Fibroblast of peridontal ligament (primary cell): ENCODE results near the gene CAPN8.
"Not testable (repeated sequence)": the region's sequence is repeated elsewhere in the genome, so short reads cannot be mapped to it uniquely, and the experiment has no call there.

Source experiments
- DNase-seq: peaks from one replicate; pipeline ENCODE4 v3.0.0-alpha.2; 2010; ENCODE audit errors: extremely low read depth

Gene CAPN8

DNA sequence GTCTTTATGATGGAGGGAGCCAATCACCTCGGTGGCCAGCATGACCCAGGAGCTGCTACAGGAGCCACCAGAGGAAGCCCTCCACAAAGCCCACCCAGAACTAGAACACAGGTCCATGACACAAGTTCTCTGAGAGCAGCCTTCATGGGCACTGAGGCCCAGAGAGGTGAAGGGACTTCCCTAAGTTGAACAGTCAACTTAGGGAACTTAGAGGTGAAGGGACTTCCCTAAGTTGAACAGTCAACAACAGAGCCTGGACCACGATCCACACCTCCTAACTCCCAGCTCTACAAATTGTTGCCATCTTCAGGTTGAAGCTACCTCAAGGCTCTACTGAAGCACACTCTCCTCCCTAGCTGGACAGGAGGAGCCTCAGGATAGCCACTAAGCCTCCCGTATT is 139.5 kb downstream of the CAPN8 start:
- no peak for DNase-seq

DNA sequence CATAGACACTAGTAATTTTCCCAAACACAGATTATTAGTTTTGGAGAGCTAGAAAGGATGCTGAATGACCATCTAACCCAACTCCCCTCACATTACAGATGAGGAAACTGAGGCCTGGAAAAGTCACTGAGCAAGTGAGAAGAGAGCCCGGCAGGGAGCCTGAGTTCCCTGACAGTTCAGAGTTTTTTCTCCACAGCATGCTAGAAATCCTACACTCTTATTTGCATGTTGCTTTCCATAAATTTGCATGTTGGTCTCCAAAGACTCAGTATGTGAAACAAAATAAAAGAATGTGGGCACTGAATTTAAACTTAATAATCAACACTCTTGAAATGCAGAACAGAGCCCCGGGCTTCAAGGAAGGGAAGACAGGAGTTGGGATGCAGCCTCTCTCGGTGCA is 140.0 kb downstream of the CAPN8 start:
- no peak for DNase-seq

DNA sequence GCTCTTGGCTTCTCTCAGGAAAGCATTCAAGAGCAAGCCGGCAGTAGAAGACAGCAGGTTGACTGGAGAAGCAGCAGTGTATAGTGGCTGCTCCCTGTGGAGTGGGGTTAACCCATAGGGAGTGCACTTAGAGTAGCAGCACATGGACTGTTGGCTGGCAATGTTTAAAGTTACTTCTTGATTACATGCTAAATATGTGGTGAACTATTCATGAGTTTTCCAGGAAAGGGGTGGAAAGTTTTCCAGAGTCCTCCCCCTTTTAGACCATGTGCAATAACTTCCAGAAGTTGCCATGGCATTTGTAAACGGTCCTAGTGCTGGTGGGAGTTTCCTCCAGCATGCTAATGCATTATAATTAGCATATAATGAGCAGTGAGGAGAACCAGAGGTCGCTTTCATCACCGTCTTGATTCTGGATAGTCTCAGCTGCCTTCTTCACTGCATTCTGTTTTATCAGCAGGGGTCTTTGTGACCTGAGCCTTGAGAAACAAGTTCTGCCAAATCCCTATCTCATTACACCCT is 140.5 kb downstream of the CAPN8 start:
- peak; percentile 39 for DNase-seq

DNA sequence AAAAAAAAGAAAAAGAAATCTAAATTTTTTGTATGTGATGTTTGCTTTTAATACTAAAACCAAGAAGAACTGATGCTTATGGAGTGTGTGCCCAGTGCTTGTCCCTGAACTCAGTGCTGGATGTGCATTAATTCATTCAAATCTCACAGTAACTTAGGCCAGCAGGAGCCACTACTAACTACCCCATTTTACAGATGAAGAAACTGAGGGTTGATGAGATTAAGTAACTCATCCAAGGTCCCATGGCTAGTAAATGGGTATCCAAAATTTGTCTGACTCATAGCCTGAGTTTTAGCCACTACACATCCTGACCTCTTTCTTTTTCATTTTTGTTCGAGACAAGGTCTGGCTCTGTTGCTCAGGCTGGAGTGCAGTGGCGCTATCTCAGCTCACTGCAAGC is 144.4 kb downstream of the CAPN8 start:
- no peak for DNase-seq

DNA sequence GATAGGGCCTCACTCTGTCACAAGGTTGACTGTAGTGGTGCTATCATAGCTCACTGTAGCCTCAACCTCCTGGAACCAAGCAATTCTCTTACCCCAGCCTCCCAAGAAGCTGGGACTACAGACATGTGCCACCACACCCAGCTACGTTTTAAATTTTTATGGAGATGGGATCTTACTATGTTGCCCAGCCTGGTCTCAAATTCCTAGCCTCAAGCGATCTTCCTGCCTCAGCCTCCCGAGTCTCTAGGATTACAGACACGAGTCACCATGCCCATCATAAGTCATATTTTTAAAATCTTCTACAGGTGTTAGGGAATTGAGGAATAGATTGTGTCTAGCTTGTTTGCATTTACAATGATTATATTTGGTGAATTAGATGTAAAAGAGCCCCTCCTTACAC is 145.3 kb downstream of the CAPN8 start:
- DNase-seq: no peak

DNA sequence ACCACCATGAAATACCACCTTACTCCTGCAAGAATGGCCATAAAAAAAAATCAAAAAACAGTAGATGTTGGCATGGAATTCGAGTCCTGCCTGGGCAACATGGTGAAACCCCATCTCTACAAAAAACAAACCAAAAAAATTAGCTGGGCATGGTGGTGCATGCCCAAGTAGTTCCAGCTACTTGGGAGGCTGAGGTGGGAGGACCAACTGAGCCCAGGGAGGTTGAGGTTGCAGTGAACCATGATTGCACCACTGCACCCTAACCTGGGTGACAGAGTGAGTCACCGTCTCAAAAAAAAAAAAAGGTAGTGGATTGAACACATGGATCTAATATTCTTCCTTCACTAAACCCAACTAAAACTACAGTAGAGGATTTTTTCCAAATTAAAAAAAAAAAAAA is 146.4 kb downstream of the CAPN8 start:
- no peak for DNase-seq

DNA sequence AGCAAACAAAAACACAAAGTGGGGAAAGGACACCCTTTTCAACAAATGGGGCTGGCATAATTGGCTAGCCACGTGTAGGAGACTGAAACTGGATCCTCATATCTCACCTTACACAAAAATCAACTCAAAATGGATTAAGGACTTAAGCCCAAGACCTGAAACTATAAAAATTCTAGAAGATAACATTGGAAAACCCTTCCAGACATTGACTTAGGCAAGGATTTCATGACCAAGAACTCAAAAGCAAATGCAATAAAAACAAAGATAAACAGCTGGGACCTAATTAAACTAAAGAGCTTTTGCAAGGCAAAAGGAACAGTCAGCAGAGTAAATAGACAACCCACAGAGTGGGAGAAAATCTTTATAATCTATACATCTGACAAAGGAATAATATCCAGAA is 146.9 kb downstream of the CAPN8 start:
- not testable (repeated sequence) for DNase-seq

DNA sequence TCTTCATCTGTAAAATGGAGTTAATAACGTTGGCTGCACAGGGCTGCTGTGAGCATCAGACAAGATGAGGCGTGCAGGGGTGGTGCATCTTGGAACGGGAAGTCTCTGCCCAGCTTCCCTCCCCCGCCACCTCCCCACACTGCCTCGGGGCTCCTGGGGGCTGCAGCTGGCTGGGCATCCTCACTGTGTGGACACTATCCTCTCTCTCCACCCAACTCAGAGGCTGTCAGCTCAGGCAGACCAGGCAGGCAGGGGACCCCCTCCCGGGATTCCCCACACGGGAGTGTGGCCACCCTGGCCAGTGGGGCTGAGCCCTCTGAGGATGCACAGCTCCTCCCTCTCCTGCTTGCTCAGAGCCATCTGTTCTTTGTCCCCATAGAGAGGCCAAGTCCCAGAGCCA is 149.6 kb downstream of the CAPN8 start:
- no peak for DNase-seq

DNA sequence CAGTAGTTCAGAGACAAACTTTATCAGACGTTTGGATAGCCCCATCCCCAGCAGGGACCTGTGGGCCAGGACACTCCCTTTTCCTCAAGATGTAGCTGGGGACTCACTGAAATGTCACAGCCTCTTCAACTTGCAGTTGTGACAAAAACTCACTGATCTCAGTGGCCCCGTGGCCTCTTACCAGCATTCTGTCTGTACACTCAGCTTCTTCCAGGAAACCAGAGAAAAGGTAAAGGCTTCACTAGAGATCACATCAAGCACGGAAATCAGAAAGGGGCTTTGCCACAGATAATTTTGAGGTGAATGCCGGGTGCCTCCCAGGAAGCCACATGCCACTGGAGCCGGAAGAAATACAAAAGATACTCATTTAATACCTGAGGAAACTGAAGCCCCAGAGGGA is 150.1 kb downstream of the CAPN8 start:
- DNase-seq: no peak

DNA sequence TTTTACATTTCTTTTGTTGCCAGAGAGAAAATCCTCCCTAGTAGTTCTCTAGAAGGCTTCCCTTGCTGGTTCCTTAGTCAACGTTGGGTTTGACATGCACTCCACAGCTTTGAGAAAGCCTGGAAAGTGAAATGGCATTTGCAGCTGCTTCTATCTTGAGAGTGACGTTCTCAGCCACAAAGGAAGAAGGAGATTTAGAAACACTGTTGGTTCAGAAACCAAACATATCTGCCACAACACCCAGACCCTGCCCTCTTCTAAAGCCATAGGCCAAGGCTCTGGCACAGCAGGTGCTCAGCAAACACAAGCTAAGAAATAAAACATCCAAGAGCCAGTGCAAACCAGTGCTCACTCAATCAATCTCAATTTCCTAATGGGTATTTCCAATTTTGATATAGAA is 150.9 kb downstream of the CAPN8 start:
- DNase-seq: no peak

DNA sequence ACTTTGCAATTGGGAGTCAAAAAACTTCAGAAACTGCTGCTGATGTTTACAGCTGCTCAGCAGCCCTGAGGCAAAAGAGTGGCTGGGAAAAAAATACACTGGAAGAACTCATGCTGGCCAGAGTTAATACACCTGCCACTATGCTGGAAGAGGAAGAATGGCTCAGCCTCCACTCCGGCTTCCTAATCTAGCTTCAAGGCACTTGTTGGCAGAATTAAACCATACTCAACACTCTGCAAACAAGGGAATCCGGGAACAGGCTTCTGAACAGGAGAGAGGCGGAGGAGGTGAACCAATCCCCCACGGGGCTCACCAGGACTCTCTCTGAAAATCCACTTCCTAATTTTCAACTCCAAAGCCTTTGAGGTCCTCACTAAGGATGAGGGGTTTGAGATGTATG is 152.2 kb downstream of the CAPN8 start:
- DNase-seq: no peak

DNA sequence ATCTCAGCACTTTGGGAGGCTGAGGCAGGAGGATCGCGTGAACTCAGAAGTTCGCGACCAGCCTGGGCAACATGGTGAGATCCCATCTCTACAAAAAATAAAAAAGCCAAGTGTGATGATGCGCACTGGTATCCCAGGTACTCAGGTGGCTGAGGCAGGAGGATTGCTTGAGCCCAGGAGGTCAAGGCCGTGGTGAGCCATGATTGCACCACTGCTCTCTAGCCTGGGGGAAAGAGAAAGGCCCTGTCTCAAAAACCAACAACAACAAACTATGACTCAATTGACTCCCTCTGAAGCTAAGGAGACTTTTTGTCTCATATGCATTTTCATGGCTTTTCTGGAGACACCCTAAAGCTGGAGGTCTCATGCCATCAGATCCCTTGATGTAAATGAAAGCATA is 153.4 kb downstream of the CAPN8 start:
- no peak for DNase-seq

DNA sequence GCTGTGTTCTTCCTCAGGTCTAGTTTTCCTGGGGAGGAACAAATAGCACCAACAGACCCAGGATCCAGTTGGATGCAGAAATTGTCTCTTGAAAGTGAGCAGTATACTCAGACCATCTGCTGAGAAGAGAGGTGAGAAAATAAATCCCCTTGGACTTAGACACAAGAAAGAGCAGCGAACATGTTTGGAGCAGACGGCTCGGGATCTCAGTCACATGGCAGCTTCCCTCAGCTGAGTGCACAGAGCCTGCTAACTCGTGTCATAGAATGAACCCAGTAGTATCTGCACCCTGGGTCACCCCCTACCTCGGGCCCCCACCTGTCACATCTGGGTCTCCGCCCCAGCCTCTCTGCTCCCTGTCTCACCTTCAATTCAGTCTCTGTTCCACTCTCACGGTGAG is 156.7 kb downstream of the CAPN8 start:
- DNase-seq: no peak

DNA sequence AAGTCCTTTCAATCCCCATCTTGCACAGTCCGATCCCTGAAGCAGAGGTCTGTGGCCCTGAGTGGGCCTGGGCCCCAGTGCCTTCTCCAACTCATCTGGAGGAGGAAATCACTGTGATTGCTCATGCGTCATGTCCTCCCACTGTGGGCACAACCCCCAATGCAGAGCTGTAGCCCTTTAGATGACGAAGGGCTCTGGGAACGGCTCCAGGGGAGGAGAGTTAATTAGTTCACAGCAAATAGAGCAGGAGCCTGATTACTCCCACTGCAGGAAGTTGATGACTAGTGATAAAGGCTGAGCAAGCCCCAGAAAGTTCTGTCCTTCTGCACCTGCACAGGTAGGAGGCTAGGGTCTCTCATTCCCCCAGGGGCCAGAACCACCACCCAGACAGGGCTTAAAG is 160.8 kb downstream of the CAPN8 start:
- peak; percentile 87 for DNase-seq

DNA sequence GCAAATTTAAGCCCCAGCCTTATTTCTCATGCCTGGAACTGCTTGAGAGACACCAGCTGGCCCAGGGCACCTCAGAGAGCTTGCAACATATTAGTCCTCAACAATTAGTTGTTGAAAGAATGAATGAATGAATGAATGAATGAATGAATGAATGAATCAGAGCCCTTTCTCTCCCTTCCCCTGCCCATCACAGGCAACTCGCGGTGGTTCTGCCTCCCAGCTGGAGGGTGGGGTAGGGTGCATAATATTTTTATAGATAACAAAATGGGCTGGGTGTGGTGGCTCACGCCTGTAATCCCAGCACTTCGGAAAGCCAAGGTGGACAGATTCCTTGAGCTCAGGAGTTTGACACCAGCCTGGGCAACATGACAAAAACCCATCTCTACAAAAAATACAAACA is 162.2 kb downstream of the CAPN8 start:
- no peak for DNase-seq

DNA sequence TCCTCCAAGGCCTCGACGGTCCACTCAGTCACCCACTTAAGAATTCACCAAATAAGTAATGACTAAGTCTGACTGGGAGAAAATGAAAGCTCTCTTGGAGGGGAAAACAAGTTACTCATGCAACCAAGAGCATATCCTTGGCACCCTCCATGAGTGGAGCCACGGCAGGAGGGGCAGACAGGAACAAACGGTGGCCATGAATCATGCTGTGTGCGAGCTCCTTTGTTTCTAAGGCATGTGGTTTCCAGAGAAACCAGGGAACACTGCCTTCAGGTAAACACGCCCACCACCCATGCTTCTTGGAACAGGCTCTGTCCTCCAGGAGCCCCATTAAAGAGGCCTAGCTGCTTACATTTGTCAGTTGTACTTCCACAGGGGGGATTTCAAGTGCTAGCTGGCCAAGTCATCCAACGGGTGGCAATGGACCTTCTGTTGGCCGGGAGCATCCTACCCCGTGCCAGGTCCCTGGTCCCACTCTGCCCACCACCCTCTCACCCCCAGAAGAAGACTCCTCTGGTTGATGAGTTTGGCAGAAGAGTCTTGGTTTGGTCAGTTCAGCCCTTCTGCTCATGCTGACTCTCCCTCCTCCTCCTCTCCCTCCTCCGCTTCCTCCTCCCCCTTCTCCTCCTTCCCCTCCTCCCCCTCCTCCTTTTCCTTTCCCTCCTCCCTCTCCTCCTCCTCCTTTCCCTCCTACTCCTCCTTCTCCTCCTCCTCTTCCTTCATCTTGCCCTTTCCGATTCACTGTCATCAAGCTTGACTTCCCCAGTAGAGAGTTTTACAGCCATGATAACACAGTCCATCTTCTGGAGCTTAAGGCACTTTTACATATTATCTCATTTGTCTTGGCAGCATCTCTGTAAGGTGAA is 164.7 kb downstream of the CAPN8 start:
- peak; percentile 84 for DNase-seq

DNA sequence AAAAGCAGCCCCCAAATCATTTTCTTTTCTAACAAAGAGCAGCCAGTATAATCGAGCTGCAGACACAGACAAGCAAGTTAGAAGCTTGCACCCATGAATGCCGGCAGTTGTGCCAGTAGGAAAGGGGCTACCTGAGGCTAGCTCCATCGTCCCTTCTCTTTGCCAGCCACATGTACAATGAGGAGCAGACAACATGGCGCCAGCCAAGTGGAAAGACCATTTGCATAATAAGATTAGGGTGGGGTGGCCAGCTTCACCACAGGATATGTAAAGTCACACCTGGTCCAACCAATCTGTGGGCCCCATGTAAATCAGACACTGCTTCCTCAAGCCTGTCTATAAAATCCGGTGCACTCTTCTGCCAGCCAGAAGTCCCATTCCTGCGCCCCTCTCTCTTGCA is 168.6 kb downstream of the CAPN8 start:
- no peak for DNase-seq

DNA sequence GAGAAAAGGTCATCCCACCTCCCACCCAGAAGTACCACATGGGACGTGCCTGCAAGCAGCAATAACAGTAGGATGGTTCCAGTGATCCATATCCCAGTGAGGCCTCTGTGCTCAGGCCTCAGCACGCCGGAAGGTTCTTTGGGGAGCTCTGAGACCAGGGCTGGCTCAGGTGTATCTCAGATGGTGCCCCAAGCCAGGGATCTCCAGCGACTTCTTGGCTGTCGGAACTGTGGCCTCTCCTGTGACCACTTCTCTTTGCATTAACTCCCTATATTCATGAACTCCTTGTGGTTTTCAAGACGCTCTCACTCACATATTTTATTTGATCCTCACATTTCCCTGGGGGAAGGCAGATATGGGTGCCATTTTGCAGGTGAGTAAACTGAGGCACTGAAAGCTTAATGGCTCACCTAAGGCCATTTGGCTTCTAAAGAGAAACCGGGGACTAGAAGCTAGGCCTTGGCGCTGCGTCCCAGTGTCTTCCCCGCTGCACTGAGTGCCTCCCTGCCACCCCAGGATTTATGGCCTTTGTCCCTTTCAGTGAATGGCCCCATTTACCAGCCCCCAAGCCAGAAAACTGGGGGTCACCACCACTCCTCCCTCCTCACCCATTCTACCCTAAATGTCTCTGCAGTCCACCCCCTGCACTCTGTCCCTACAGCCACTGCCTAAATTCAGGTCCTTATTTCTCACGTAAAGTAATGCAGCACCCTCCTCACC is 170.4 kb downstream of the CAPN8 start:
- no peak for DNase-seq

DNA sequence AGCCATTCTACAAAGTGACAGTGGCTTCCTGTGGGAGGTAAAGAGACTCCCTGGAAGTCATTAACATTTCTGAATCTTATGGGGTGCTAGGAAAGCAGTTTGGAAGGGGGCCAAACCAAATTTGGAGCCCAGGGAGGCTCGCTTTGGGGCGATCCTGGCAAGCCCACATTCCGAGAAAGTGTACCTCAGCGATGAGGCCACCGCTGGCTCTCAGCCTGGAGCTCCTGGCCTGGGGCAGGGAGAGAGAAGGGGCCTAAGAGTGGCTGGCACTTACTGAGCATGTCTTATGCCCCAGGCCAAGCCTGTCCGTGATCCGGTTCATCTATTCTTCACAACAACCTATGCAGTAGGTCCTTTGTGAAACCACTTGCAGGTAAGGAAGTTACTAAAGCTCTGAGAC is 173.5 kb downstream of the CAPN8 start:
- DNase-seq: no peak
